SU-DHL-6 (cell line): Measurements from ENCODE around the gene SMYD4.

Experiments
- H2AFZ ChIP-seq: fragments of 200-600 bp; sonication (generic); 2 replicates; pipeline ENCODE4 v1.6.1; 2014; ENCODE audit warnings: low read depth, mild to moderate bottlenecking, moderate library complexity, mixed read lengths, antibody characterized with exemption, low read length; ENCODE audit not compliant: severe bottlenecking
- H3F3A ChIP-seq: fragments of 200-600 bp; shearing (Covaris generic); 2 replicates; pipeline ENCODE4 v1.6.0; 2016; ENCODE audit warnings: antibody characterized with exemption, mild to moderate bottlenecking; ENCODE audit not compliant: insufficient read depth
- H3K27ac ChIP-seq: fragments of 200-600 bp; sonication (generic); 2 replicates; pipeline ENCODE4 v1.5.1; 2016; ENCODE audit warnings: low read depth, mild to moderate bottlenecking, low read length, moderate library complexity, mixed read lengths
- H3K27me3 ChIP-seq: fragments of 200-600 bp; sonication (generic), shearing (Covaris generic); 2 replicates; pipeline ENCODE4 v1.6.0; 2014; ENCODE audit warnings: mild to moderate bottlenecking, low read length
- H3K36me3 ChIP-seq: fragments of 200-600 bp; sonication (generic); 2 replicates; pipeline ENCODE4 v1.6.1; 2014; ENCODE audit warnings: mild to moderate bottlenecking, low read length, mixed read lengths
- H3K4me2 ChIP-seq: fragments of 300-600, 200-600 bp; shearing (Covaris generic), sonication (generic); 2 replicates; pipeline ENCODE4 v1.6.0; 2014; ENCODE audit warnings: low read length, low read depth, mild to moderate bottlenecking; ENCODE audit not compliant: poor library complexity, severe bottlenecking
- H3K4me3 ChIP-seq: fragments of 200-600 bp; sonication (generic); 2 replicates; pipeline ENCODE4 v1.5.1; 2014; ENCODE audit warnings: antibody characterized with exemption, low read length, mild to moderate bottlenecking, mixed read lengths; ENCODE audit not compliant: insufficient read depth, poor library complexity, severe bottlenecking
- H3K79me2 ChIP-seq: fragments of 200-600 bp; sonication (generic); 2 replicates; pipeline ENCODE4 v1.6.1; 2014; ENCODE audit warnings: mild to moderate bottlenecking, low read length, moderate library complexity; ENCODE audit not compliant: insufficient read depth
- H3K9ac ChIP-seq: fragments of 200-600 bp; sonication (generic); 2 replicates; pipeline ENCODE4 v1.7.0; 2014; ENCODE audit warnings: mild to moderate bottlenecking, low read length
- H3K9me2 ChIP-seq: fragments of 200-600 bp; sonication (generic); replicated peaks from 2 replicates; pipeline ENCODE4 v1.6.1; 2014; ENCODE audit warnings: low read length; ENCODE audit not compliant: insufficient read depth
- H3K9me3 ChIP-seq: fragments of 200-600 bp; sonication (generic); 2 replicates; pipeline ENCODE4 v1.6.1; 2014; ENCODE audit warnings: low read length, mixed read lengths; ENCODE audit not compliant: insufficient read depth
- H4K20me1 ChIP-seq: fragments of 200-600 bp; sonication (generic); 2 replicates; pipeline ENCODE4 v1.6.1; 2014; ENCODE audit warnings: low read depth, mild to moderate bottlenecking, antibody characterized with exemption, low read length, moderate library complexity, mixed read lengths
- CTCF ChIP-seq: fragments of 200-600 bp; sonication (generic); IDR thresholded peaks from one replicate; pipeline ENCODE4 v1.5.1; 2017; ENCODE audit warnings: antibody characterized with exemption, mild to moderate bottlenecking, low read length, moderate library complexity; ENCODE audit not compliant: insufficient read depth, poor library complexity, severe bottlenecking
- EZH2phosphoT487 ChIP-seq: fragments of 200-600 bp; sonication (generic), shearing (Covaris generic); conservative IDR thresholded peaks from 2 replicates; pipeline ENCODE4 v1.6.1; 2018; ENCODE audit warnings: mild to moderate bottlenecking, antibody characterized with exemption, low read length, moderate library complexity, mixed read lengths

The SMYD4 gene

GRCh38 chr17:1750628-1751027 lies 79.1 kb downstream of the SMYD4 start:
- Histone ChIP-seq H3K79me2 (no peaks in the 10 kb centered on the region), H3K27me3 (no peaks in the 10 kb centered on the region), H3K36me3 (no peaks in the 10 kb centered on the region), H3K9me3 (no peaks in the 10 kb centered on the region), H3K9ac (no peak overlapping the region), H3K4me2 (no peak overlapping the region), H3K9me2 (no peaks in the 10 kb centered on the region), H3F3A (no peaks in the 10 kb centered on the region), H3K27ac (no peak overlapping the region), H4K20me1 (no peaks in the 10 kb centered on the region), H2AFZ (no peak overlapping the region), H3K4me3 (no peak overlapping the region)
- TF ChIP-seq CTCF = no peak
- TF ChIP-seq EZH2phosphoT487 = no peak

DNA sequence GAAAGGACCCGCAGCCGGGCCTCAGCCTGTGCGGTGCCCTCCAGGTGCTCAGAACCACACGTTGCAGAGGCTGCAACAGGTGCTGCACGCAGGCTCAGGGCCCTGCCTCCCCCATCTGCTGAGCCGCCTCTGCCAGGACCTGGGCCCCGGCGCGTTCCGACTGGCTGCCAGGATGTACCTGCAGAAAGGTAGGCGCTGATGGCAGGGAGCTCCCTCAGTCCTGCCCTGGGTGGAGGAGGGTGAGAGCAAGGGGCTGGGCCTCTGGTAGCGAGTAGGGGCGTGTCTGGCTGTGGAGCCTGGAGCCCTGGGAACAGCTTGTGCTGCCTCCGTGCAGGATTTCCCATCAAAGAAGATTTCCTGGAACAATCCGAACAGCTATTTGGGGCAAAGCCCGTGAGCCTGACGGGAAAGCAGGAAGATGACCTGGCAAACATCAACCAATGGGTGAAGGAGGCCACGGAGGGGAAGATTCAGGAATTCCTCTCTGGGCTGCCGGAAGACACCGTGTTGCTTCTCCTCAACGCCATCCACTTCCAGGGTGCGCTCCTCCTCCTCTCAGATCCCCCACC lies 82.6 kb downstream of the SMYD4 start:
- no peaks in the 10 kb centered on the region for H3F3A ChIP-seq
- TF ChIP-seq CTCF = no peak
- no peak for TF ChIP-seq EZH2phosphoT487
- H3K27me3 ChIP-seq = no peaks in the 10 kb centered on the region
- H3K9me3 ChIP-seq = no peaks in the 10 kb centered on the region
- no peak overlapping the region for H3K27ac ChIP-seq
- H3K9ac ChIP-seq = no peak overlapping the region
- no peaks in the 10 kb centered on the region for H3K9me2 ChIP-seq
- H3K79me2 ChIP-seq = no peaks in the 10 kb centered on the region
- H3K4me2 ChIP-seq = no peak overlapping the region
- no peaks in the 10 kb centered on the region for H3K36me3 ChIP-seq
- H2AFZ ChIP-seq = no peak overlapping the region
- no peak overlapping the region for H3K4me3 ChIP-seq
- H4K20me1 ChIP-seq = no peaks in the 10 kb centered on the region

GRCh38 chr17:1745513-1746020 lies 84.1 kb downstream of the SMYD4 start:
- H3K79me2 ChIP-seq = no peaks in the 10 kb centered on the region
- no peaks in the 10 kb centered on the region for H3K27me3 ChIP-seq
- H3K9ac ChIP-seq = no peak overlapping the region
- no peak for TF ChIP-seq EZH2phosphoT487
- TF ChIP-seq CTCF = no peak
- no peaks in the 10 kb centered on the region for H3K9me3 ChIP-seq
- no peak overlapping the region for H2AFZ ChIP-seq
- no peaks in the 10 kb centered on the region for H4K20me1 ChIP-seq
- H3F3A ChIP-seq = no peaks in the 10 kb centered on the region
- no peak overlapping the region for H3K4me3 ChIP-seq
- H3K27ac ChIP-seq = no peak overlapping the region
- H3K9me2 ChIP-seq = no peaks in the 10 kb centered on the region
- no peak overlapping the region for H3K4me2 ChIP-seq
- no peaks in the 10 kb centered on the region for H3K36me3 ChIP-seq
